LNCaP clone FGC (cell line): ENCODE measurements around the gene SH3D19.

ENCODE experiments used
- DNase-seq: peaks from one replicate; pipeline ENCODE4 v3.0.0-alpha.2; 2011; ENCODE audit warnings: low read depth
- H3K4me3 ChIP-seq: 2 replicates; pipeline ENCODE4 v1.5.1; 2011; ENCODE audit warnings: mild to moderate bottlenecking, low read depth, low read length, control low read depth
- TF ChIP-seq, protein P1 (sequence below): IDR thresholded peaks from 2 replicates; pipeline ENCODE4 v1.5.1; 2012; ENCODE audit warnings: mild to moderate bottlenecking; ENCODE audit not compliant: control insufficient read depth, insufficient read depth; ENCODE audit errors: extremely low read depth

SH3D19 gene

DNA sequence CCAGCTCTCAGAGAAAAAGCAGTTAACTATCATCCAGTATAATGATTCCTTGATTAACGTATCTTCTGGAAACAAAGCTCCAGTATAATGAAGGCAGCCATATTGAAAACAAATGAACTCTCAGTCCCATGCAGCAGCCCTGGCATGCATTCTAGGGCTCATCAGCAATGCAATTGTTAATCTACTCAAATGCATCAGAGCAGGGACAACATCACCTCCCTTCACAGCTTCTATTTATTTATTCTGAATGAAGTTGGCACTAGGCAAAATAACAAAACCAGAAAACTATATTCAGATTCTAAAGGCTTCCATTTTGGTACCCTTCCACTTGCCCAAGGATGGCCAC is 11.4 kb downstream of the SH3D19 start:
- TF ChIP-seq, protein P1, sequence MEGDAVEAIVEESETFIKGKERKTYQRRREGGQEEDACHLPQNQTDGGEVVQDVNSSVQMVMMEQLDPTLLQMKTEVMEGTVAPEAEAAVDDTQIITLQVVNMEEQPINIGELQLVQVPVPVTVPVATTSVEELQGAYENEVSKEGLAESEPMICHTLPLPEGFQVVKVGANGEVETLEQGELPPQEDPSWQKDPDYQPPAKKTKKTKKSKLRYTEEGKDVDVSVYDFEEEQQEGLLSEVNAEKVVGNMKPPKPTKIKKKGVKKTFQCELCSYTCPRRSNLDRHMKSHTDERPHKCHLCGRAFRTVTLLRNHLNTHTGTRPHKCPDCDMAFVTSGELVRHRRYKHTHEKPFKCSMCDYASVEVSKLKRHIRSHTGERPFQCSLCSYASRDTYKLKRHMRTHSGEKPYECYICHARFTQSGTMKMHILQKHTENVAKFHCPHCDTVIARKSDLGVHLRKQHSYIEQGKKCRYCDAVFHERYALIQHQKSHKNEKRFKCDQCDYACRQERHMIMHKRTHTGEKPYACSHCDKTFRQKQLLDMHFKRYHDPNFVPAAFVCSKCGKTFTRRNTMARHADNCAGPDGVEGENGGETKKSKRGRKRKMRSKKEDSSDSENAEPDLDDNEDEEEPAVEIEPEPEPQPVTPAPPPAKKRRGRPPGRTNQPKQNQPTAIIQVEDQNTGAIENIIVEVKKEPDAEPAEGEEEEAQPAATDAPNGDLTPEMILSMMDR = no peak
- no peak for DNase-seq
- no peak overlapping the region for H3K4me3 ChIP-seq

DNA sequence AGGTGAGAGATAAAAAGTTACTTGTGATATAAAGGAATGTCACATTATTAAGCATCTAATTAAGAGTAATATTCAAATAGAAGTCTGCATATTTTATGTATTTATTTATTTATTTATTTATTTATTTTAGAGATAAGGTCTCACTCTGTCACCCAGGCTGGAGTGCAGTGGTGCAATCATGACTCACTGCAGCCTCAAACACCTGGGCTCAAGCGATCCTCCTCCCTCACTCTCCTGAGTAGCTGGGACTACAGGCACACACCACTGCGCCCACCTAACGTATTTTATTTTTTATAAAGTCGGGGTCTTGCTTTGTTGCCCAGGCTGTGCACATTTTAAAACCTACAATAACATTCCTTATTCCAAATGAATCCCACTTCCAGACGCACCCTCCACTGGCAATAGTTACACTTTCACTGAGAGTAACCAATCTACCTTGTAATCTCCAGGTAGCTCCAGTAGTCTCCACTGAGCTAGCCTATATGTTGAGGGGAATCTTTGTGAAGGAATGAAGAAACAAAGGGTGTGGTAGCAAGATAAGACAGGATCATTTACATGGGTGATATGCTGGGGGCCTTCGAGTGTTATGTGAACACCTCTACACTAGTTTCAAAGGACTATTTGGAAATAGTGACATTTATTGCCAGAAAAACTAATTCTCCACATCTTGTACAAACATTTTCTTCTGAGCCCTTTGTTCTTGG is 11.9 kb downstream of the SH3D19 start:
- H3K4me3 ChIP-seq = no peak overlapping the region
- DNase-seq = no peak
- TF ChIP-seq, protein P1 = no peak

DNA sequence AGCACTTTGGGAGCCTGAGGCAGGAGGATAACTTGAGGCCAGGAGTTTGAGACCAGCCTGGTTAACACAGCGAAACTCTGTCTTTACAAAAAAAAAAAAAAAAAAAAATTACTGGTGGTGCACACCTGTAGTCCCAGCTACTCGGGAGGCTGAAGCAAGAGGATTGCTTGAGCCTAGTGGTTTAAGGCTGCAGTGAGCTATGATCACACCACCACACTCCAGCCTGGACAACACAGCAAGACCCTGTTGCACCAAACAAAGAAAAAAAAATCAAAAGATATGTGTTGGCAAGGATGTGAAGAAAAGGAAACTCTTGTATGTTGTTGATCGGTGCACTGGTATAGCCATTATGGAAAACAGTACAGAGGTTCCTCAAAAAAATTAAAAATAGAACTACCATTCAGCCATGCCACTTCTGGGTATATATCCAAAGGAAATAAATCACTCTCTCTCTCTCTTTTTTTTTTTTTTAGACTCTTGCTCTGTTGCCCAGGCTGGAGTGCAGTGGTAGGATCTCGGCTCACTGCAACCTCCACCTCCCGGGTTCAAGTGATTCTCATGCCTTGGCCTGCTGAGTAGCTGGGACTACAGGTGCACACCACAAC is 15.2 kb downstream of the SH3D19 start:
- TF ChIP-seq, protein P1 = no peak
- DNase-seq = no peak
- H3K4me3 ChIP-seq = no peak overlapping the region

DNA sequence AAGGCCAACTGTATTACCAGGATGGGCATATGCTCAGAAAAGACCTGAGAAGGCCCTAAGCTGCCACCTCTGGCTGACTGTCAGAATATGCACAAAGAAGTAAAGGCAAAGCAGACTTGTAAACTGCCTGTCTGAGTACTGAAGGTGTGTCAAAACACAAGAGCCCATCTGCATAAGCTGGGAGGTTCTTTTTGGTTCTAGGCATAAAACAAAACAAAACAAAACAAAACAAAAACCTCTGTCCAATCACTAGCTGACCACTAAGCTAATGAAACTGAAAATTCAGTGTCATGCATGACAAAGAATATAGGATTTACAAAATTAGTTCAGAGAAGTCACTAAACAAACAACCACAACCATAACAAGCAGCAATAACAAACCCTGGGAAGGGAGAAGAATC is 20.6 kb downstream of the SH3D19 start:
- TF ChIP-seq, protein P1 = no peak
- no peak overlapping the region for H3K4me3 ChIP-seq
- DNase-seq = peak; percentile 44

DNA sequence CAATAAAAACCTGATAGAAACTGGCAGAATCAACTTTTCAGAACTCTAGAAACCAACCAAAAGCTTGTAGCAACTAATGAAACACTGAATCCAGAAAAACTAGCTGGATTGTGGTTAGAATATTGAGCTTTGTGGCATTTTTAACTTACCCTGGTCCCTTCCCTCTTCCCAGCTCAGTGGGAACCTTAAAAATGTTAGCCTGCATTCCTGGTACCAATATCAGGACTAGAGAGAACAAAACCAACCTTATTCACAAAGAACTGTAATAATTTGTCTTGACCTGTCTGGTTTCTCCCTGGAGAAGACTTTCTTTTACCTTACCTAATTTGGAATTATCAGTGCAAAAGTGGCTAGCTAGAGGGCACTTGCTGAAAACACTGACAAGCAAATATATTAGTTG is 21.2 kb downstream of the SH3D19 start:
- DNase-seq = no peak
- no peak overlapping the region for H3K4me3 ChIP-seq
- TF ChIP-seq, protein P1 = no peak

DNA sequence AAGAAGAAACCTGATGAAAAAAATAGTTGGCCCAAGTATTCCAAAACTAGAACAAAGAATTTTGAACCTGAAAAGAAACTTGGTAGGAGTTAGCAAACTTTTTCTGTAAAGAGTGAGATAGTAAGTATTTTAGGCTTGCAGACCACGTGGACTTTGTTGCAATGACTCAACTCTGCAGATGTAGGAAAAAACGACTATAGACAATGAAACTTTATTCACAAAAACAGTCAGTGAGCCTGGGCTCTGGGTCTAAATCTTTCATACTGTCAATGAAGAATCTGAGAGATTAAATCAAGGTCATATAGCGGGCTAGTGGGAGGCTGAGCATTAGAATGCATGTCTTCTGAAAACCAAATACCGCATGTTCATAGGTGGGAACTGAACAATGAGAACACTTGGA is 23.0 kb downstream of the SH3D19 start:
- no peak overlapping the region for H3K4me3 ChIP-seq
- TF ChIP-seq, protein P1 = no peak
- DNase-seq = no peak

DNA sequence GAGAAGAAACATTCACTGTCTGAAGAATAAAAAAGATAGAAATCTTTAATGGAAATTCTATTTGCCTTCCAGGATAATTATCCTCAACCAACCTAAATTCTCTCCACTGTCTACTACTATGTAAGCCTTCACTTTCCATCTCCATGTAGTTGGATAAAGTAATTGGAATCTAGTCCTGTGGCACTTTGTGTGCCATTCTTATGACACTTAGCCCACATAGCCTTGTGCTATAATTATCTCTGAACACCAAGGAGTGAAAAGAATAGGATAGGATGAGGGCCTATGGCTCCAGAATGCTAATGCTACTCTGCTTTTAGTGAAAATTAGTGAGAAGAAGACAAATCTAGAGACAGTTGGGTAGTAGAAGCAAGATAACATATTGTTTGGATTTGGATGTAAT is 28.2 kb downstream of the SH3D19 start:
- no peak overlapping the region for H3K4me3 ChIP-seq
- TF ChIP-seq, protein P1 = no peak
- no peak for DNase-seq
